LNCaP clone FGC (cell line): Measurements from ENCODE around the gene KRTAP5-7.
"Not testable (repeated sequence)": the region's sequence is repeated elsewhere in the genome, so short reads cannot be mapped to it uniquely, and the experiment has no call there.

Source experiments
- DNase-seq: peaks from one replicate; pipeline ENCODE4 v3.0.0-alpha.2; 2011; ENCODE audit warnings: low read depth
- H3K4me3 ChIP-seq: 2 replicates; pipeline ENCODE4 v1.5.1; 2011; ENCODE audit warnings: mild to moderate bottlenecking, low read depth, low read length, control low read depth
- CTCF ChIP-seq: IDR thresholded peaks from 2 replicates; pipeline ENCODE4 v1.5.1; 2012; ENCODE audit warnings: mild to moderate bottlenecking; ENCODE audit not compliant: control insufficient read depth, insufficient read depth; ENCODE audit errors: extremely low read depth

Gene KRTAP5-7

GRCh38 chr11:71575723-71576424, 48.8 kb downstream of the KRTAP5-7 start:
- no peak for TF ChIP-seq CTCF
- DNase-seq, result no peak
- H3K4me3 ChIP-seq, result no peak overlapping the region

- not testable (repeated sequence) for H3K4me3 ChIP-seq, DNase-seq
Observed at GRCh38 chr11:71576688-71577465, 49.8 kb downstream of the KRTAP5-7 start.

- H3K4me3 ChIP-seq, result no peak overlapping the region
- no peak for DNase-seq
- no peak for TF ChIP-seq CTCF
Observed at GRCh38 chr11:71577469-71578004, 50.5 kb downstream of the KRTAP5-7 start.
